TTC549 (cell line): ENCODE data around the gene ACOT11.

Source experiments
- FAIRE-seq: peaks from 2 replicates; lab custom pipeline; 2012; peaks lifted over from hg19 to GRCh38; lab: Jason Lieb, UNC

The ACOT11 gene

GRCh38 chr1:54650417-54650816 is 102.4 kb downstream of the ACOT11 start:
- FAIRE-seq: no peak

- FAIRE-seq: no peak
Observed at GRCh38 chr1:54651608-54652007, 103.6 kb downstream of the ACOT11 start.

GRCh38 chr1:54652168-54652567 is 104.1 kb downstream of the ACOT11 start:
- FAIRE-seq: no peak

GRCh38 chr1:54653036-54653435 is 105.0 kb downstream of the ACOT11 start:
- FAIRE-seq: no peak

GRCh38 chr1:54658164-54658913 is 110.3 kb downstream of the ACOT11 start:
- FAIRE-seq: no peak
